ENCODE results near the gene PTGDS.

DNA sequence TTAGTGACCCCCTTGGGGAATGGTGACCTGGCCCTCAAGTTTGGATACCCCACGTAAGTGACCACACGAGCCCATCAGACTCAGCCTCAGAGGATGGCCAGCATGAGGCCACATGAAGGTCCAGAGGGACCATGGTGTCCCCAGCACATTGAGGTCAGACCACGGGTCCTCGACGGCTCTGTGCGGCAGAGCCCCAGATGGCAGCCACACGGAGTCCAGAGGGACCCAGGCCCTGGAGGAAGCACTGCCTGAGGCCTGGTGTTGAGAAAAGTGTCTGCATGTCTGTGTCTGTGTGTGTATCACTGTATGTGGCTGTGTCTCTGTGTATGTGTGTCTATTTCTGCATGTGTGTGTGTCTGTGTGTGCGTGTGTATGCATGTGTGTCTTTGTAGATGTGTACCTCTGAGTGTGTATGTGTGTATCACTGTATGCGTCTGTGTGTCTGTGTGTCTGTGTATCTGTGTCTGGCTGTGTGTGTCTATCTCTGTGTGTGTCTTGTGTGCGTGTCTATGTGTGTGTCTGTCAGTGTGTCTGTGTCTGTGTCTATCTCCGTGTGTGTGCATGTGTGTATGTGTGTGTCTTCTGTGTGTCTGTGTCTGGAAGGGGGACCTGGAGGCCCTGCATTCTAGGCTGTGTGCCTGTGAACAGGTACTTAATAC is 6.5 kb downstream of the PTGDS start:
- no peak for TF ChIP-seq POLR2A (IDR thresholded peaks at IDR 0.05; ENCODE audit: low read depth, low read length)
- TF ChIP-seq SPI1 (IDR thresholded peaks at IDR 0.05; ENCODE audit: low read depth, low read length), result no peak

Measured in GM12891 (cell line).